ENCODE data around the gene KIAA0319L.

DNA sequence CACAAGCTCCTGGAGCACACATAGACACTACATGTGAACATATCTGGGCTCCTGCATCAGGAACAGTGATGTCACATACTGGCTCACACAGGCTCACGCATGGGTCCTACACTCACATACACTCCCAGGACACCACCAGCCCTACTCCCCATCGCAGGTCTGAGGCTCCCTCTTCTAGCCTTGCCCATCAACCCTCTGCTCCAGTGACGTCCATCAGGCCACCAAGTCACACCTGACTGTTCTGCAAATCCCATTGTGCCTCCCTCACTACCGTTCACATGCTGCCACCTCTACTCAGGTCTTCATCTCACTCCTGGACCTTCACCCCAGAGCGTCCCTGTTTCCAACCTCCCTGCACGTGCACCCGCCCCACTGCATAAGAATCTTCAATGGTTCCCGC is 34.0 kb upstream of the KIAA0319L start:
- TF ChIP-seq, protein P1, sequence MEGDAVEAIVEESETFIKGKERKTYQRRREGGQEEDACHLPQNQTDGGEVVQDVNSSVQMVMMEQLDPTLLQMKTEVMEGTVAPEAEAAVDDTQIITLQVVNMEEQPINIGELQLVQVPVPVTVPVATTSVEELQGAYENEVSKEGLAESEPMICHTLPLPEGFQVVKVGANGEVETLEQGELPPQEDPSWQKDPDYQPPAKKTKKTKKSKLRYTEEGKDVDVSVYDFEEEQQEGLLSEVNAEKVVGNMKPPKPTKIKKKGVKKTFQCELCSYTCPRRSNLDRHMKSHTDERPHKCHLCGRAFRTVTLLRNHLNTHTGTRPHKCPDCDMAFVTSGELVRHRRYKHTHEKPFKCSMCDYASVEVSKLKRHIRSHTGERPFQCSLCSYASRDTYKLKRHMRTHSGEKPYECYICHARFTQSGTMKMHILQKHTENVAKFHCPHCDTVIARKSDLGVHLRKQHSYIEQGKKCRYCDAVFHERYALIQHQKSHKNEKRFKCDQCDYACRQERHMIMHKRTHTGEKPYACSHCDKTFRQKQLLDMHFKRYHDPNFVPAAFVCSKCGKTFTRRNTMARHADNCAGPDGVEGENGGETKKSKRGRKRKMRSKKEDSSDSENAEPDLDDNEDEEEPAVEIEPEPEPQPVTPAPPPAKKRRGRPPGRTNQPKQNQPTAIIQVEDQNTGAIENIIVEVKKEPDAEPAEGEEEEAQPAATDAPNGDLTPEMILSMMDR (IDR thresholded peaks at IDR 0.05): no peak
- TF ChIP-seq ZFX (IDR thresholded peaks at IDR 0.05; ENCODE audit: borderline replicate concordance): no peak

Measured in 22Rv1 (cell line).